GM18517 (cell line): ENCODE data around the gene DOCK2.

Experiments
- ATAC-seq: cut with Tn5 transposase; IDR thresholded peaks from one replicate; pipeline ENCODE4 v1.9.1; 2021; ENCODE audit warnings: mild to moderate bottlenecking, moderate library complexity; ENCODE audit not compliant: unreplicated experiment

DOCK2 gene

GRCh38 chr5:170107674-170108073, 470.6 kb downstream of the DOCK2 start:
- no peak for ATAC-seq

DNA sequence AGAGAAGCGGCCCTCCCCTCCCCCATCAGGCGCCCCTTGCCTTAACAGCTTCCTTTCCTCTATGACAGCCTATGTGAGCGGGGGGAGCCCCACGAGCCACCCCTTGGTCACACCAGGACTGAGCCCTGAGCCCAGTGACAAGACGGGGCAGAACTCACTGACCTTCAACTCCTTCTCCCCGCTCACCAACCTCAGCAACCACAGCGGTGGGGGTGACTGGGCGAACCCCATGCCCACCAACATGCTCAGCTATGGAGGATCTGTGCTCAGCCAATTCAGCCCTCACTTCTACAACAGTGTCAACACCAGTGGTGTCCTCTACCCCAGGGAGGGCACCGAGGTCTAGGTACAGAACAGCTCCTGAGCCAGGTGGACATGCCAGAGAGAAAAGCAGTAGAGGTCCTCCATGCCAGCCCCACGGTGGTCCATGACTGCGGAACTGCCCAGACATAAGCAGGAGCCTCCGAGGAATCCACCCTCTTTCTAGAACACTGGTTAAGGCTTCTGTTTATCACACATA, 471.3 kb downstream of the DOCK2 start:
- ATAC-seq = no peak

DNA sequence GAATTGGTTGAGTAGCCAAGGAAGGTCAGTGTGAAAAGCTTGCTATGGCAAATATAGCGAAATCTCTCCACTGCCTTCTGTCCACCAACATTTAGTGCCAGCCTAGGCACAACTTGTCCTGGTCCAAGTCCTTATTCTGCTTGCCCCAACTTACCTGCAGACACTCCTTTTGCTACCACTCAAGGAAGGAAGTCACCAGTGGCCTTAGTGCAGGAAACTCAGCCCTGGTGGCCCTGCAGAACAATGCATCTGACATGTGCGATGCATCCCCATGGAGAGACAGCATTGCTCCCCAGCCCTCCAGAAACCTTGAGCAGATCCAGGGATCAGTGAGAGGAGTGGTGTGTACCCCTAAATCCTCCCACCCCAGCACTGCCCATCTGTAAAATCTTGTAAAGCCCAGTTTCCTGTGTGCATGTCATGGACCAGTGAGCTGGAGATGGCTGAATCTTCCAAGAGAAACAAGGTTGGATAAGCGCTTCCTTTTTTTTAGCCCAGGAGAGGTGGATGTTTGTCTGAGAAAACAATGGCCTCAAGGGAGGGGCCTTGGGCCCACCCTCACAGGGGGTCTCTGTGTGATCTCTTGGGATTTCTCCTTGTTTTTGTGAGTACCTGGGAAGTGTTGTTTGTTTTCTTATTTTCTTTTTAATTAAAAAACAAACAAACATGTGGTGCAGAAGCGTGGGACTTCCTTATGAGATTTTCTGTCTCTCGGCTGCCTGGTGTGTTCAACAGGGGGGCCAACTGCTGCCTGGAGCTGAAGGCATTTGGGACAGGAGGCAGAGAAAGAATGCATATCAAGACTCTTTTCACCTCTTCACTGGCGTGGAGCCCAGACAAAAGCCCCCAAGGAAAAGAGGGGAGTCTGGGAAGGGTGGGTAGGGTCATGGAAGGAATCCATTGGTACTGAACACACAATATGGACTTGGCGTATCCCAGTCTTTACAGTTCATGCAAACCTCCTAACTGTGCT, 472.3 kb downstream of the DOCK2 start:
- ATAC-seq = no peak

DNA sequence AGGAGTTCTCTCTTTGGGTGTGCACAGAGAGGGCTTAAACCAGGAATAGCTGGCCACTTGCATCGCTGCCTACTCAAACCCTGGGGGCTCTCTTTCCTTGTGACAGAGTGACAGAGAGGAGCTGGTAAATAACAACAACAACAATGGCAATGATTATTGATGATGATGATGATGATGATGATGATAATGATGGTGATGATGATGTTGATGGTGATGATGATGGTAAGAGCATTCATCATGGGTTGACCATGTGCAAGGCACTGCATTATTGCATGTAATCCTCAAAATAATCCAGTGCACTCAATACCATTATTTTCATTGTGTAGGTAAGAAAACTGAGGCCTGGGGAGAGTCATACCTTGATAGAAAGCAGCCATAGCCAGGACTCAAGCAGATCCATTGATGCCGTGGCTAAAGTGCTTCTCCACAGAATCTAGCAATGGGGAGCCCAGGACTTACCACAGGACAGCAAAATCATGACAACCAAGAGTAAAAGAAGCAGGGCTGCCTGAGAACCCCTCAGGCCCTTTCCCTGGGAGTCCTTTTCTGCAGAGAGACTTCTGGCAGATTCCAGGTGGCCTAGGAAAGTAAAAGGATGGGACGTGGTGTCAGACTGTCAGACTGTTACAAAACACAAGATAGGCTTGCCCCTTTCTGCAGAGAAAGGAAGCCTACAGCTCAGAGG, 473.5 kb downstream of the DOCK2 start:
- no peak for ATAC-seq

- ATAC-seq = no peak
These were observed 474.2 kb downstream of the DOCK2 start for GRCh38 chr5:170111088-170111785.

DNA sequence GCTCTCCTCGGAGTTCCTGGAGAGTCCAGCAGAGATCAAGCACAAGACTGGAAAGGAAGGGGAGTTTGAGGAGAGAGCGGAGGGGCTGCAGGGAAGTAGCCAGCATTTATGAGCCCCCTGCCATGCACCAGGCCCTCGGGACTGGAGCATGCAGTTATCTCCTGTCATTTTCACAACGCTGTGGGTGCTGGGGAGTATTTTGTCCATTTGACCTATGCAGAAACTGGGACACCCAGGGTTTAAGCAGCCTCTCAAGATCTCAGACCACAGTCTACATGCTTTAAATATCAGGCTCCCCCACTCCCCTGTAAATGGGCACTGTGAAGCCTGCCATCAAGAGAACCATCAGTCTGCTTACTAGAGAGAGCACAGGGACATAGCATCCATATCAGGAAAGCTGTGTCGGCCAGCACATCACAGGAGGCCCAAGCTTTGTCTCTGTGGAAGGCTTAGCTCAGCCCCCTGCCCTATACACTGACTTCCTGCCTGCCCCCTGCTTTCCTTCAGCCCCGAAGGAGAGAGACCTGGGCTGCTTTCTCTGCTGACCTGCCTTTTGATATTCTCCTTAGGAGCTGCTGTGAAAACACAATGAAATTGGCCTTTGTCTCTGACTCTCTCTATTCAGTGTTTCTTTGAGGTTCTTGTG, 475.9 kb downstream of the DOCK2 start:
- no peak for ATAC-seq

DNA sequence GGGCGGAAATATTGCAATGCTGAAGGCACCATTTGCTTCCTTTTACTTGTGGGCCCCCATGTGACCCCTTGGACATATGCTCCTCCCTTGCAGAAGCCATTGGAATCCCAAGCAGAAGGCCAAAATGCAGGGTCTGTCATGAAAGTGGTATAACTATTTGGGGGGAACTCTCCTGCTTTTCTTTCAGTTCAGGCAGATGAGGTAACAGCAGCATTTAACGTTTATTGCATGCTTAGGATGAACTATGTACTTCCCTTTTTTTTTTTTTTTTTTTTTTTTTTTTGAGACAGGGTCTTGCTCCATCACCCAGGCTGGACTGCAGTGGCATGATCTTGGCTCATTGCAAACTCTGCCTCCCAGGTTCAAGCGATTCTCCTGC, 476.4 kb downstream of the DOCK2 start:
- ATAC-seq = no peak

DNA sequence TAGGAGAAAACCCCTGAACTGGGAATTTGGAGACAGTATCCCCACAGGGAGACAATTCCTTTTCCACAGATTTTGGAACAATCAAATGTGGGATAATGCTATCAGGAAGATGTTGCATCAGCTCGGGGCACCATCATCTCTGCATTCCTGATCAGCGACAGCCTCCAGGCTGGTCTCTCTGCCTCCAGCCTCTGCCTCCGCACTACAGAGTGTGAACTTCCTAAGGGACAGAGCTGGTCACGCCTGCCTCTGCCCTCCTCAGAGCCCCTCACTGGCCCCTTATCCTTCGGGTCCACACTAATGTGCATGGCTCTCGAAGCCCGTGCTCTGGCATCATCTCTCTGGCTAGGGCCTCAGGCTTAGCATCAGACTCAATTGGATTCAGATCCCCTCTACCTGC, 477.2 kb downstream of the DOCK2 start:
- no peak for ATAC-seq

GRCh38 chr5:170115925-170116324, 478.9 kb downstream of the DOCK2 start:
- no peak for ATAC-seq

DNA sequence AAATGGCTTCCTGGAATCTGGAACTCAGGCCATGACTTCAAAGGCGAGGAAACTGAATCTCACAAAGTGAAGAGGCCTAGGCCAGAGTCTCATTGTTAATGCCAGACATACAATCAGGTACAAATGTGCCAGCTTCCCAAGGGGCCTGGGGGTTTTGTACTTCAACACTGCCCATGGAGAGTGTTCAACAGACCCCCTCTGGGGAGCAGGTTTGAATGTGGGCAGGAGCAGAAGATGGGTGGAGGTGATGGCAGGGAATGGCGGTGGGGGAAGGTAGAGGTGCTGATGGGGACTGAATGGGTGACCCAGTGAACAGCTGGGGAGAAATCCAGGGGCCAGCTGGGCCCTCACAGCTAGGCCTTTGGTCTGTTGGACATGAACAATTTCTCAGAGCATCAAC, 480.7 kb downstream of the DOCK2 start:
- no peak for ATAC-seq

- ATAC-seq = no peak
These were observed 483.5 kb downstream of the DOCK2 start for GRCh38 chr5:170120576-170120975.

DNA sequence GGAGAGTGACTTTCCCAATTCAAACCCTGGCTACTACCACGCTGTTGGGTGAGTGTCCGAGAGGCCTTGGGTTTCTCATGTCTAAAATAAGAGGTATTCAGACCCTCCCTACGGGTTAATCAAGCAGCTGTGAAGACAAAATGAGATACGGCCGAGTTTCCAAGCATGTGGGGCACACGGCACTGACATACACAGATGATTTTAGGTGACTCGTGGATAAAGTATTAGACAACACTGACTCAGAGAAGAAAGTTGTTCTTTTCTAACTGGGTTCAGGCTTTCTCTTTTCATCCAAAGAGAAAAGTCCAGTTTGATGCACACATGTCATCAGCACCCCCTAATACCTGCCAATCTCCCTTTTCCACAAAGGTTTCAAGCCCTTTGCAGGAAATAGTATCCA, 484.2 kb downstream of the DOCK2 start:
- ATAC-seq = no peak

DNA sequence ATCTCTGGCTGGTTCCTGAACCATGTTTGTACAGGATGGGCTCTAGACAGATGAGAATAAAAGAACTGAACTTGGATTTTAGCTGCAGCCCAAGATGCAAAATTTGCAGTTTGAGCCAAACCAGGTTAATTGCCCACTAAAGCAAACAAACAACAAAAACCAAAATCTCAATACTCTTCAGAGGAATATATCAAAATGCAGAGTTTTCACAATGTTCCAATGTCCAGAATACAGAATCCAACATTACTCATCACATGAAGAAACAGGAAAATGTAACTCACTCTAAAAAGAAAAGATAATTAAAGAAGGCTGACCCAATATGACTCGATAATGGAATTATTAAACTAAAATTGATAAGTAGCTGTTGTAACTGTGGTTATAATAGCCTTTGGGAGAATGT, 489.0 kb downstream of the DOCK2 start:
- ATAC-seq = no peak

DNA sequence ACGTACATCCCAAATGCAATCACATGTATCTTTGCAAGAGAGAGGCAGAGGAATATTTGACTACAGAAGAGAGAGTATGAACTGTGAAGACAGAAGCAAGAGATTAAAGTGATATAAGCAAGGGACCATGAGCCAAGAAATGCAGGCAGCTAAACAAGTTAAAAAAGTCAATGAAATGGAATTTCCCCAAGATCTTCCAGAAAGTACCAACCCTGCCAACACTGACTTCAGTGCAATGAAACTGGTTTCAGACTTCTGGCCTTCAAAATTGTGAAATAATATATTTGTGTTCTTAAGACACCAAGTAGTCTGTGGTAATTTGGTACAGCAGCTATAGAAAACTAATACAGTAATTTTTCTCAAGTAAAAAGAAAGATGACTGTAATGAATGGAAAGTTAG, 489.6 kb downstream of the DOCK2 start:
- no peak for ATAC-seq

DNA sequence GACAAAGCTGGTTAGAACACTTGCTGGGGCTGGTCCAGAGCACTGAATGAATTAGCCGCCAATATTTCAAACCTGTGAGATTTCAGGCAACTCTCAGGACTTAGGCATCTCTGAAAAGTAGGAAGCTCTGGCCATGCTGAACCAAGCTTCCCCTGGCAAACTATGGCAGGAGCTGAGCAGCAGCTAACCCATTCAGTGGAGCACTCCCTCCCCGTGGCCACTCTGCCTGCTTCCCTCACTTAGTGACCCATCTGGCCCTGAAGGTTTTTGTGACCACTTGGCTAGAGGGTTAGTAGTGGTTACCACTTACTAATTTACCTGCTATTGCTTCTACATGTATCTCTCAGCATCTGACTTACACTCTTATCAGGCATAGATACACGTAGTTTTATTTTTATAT, 494.2 kb downstream of the DOCK2 start:
- ATAC-seq = no peak

- ATAC-seq = no peak
These were observed 495.3 kb downstream of the DOCK2 start for GRCh38 chr5:170132269-170132975.
